ENCODE measurements around the gene RALGAPA1.

Gene RALGAPA1

GRCh38 chr14:35519986-35520385 is 289.1 kb downstream of the RALGAPA1 start:
- no peaks in the 10 kb centered on the region for H3K4me1 ChIP-seq (ENCODE audit: low read length)
- H3K9me2 ChIP-seq (replicated peaks; ENCODE audit: insufficient read depth, low read length) = no peaks in the 10 kb centered on the region
- no peak for DNase-seq
- no peaks in the 10 kb centered on the region for H3F3A ChIP-seq (ENCODE audit: insufficient read depth, low read length)
- H3K27me3 ChIP-seq (replicated peaks; ENCODE audit: insufficient read depth, low read length) = no peaks in the 10 kb centered on the region
- H4K20me1 ChIP-seq (ENCODE audit: insufficient read depth, low read length) = no peaks in the 10 kb centered on the region
- no peaks in the 10 kb centered on the region for H3K9me3 ChIP-seq (replicated peaks; ENCODE audit: insufficient read depth, low read length)
- no peak overlapping the region for H3K4me3 ChIP-seq (ENCODE audit: low read length)
- no peak overlapping the region for H3K27ac ChIP-seq (ENCODE audit: low read length)
- no peak overlapping the region for H3K9ac ChIP-seq (ENCODE audit: low read length)
- no peak overlapping the region for H3K4me2 ChIP-seq (ENCODE audit: low read depth, low read length)
- no peaks in the 10 kb centered on the region for H3K79me2 ChIP-seq (ENCODE audit: low read length)
- no peaks in the 10 kb centered on the region for H3K36me3 ChIP-seq (replicated peaks; ENCODE audit: insufficient read depth, low read length)
- H2AFZ ChIP-seq (ENCODE audit: low read length) = no peak overlapping the region
- no peak for TF ChIP-seq EZH2phosphoT487 (IDR thresholded peaks at IDR 0.05; ENCODE audit: low read length)

- no peak overlapping the region for H3K9ac ChIP-seq (ENCODE audit: low read length)
- H2AFZ ChIP-seq (ENCODE audit: low read length) = no peak overlapping the region
- TF ChIP-seq EZH2phosphoT487 (IDR thresholded peaks at IDR 0.05; ENCODE audit: low read length) (no peak), CTCF (IDR thresholded peaks at IDR 0.05; ENCODE audit: low read length) (no peak), EZH2 (optimal IDR thresholded peaks at IDR 0.05; ENCODE audit: low read depth, low read length) (no peak)
- no peaks in the 10 kb centered on the region for H3K4me1 ChIP-seq (ENCODE audit: low read length)
- H4K20me1 ChIP-seq (ENCODE audit: insufficient read depth, low read length) = no peaks in the 10 kb centered on the region
- DNase-seq = no peak
- no peaks in the 10 kb centered on the region for H3K36me3 ChIP-seq (replicated peaks; ENCODE audit: insufficient read depth, low read length)
- H3K4me3 ChIP-seq (ENCODE audit: low read length) = no peak overlapping the region
- no peaks in the 10 kb centered on the region for H3F3A ChIP-seq (ENCODE audit: insufficient read depth, low read length)
- H3K27me3 ChIP-seq (replicated peaks; ENCODE audit: insufficient read depth, low read length) = no peaks in the 10 kb centered on the region
- H3K9me3 ChIP-seq (replicated peaks; ENCODE audit: insufficient read depth, low read length) = no peaks in the 10 kb centered on the region
- no peaks in the 10 kb centered on the region for H3K79me2 ChIP-seq (ENCODE audit: low read length)
- H3K27ac ChIP-seq (ENCODE audit: low read length) = no peak overlapping the region
- H3K4me2 ChIP-seq (ENCODE audit: low read depth, low read length) = no peak overlapping the region
- H3K9me2 ChIP-seq (replicated peaks; ENCODE audit: insufficient read depth, low read length) = no peaks in the 10 kb centered on the region
Measured at GRCh38 chr14:35515916-35516315, 293.2 kb downstream of the RALGAPA1 start.

GRCh38 chr14:35512765-35513164 is 296.3 kb downstream of the RALGAPA1 start:
- H3K36me3 ChIP-seq (replicated peaks; ENCODE audit: insufficient read depth, low read length) = no peaks in the 10 kb centered on the region
- TF ChIP-seq CTCF (IDR thresholded peaks at IDR 0.05; ENCODE audit: low read length) (no peak), EZH2phosphoT487 (IDR thresholded peaks at IDR 0.05; ENCODE audit: low read length) (no peak), EZH2 (optimal IDR thresholded peaks at IDR 0.05; ENCODE audit: low read depth, low read length) (no peak)
- H3K27me3 ChIP-seq (replicated peaks; ENCODE audit: insufficient read depth, low read length) = no peaks in the 10 kb centered on the region
- H3K9me2 ChIP-seq (replicated peaks; ENCODE audit: insufficient read depth, low read length) = no peaks in the 10 kb centered on the region
- H3F3A ChIP-seq (ENCODE audit: insufficient read depth, low read length) = no peaks in the 10 kb centered on the region
- no peak overlapping the region for H3K9ac ChIP-seq (ENCODE audit: low read length)
- no peak overlapping the region for H3K4me3 ChIP-seq (ENCODE audit: low read length)
- H3K79me2 ChIP-seq (ENCODE audit: low read length) = no peaks in the 10 kb centered on the region
- H3K27ac ChIP-seq (ENCODE audit: low read length) = no peak overlapping the region
- H3K4me2 ChIP-seq (ENCODE audit: low read depth, low read length) = no peak overlapping the region
- no peak overlapping the region for H2AFZ ChIP-seq (ENCODE audit: low read length)
- no peaks in the 10 kb centered on the region for H3K9me3 ChIP-seq (replicated peaks; ENCODE audit: insufficient read depth, low read length)
- DNase-seq = no peak
- H4K20me1 ChIP-seq (ENCODE audit: insufficient read depth, low read length) = no peaks in the 10 kb centered on the region
- H3K4me1 ChIP-seq (ENCODE audit: low read length) = no peaks in the 10 kb centered on the region

GRCh38 chr14:35509846-35510245 is 299.2 kb downstream of the RALGAPA1 start:
- no peak for DNase-seq
- Histone ChIP-seq H3K27me3 (replicated peaks; ENCODE audit: insufficient read depth, low read length) (no peaks in the 10 kb centered on the region), H3K4me3 (ENCODE audit: low read length) (no peak overlapping the region), H3F3A (ENCODE audit: insufficient read depth, low read length) (no peaks in the 10 kb centered on the region), H3K36me3 (replicated peaks; ENCODE audit: insufficient read depth, low read length) (no peaks in the 10 kb centered on the region), H3K27ac (ENCODE audit: low read length) (no peak overlapping the region), H3K4me2 (ENCODE audit: low read depth, low read length) (no peak overlapping the region), H3K9ac (ENCODE audit: low read length) (no peak overlapping the region), H4K20me1 (ENCODE audit: insufficient read depth, low read length) (no peaks in the 10 kb centered on the region), H3K9me3 (replicated peaks; ENCODE audit: insufficient read depth, low read length) (no peaks in the 10 kb centered on the region), H3K79me2 (ENCODE audit: low read length) (no peaks in the 10 kb centered on the region), H2AFZ (ENCODE audit: low read length) (no peak overlapping the region), H3K4me1 (ENCODE audit: low read length) (no peaks in the 10 kb centered on the region), H3K9me2 (replicated peaks; ENCODE audit: insufficient read depth, low read length) (no peaks in the 10 kb centered on the region)
- no peak for TF ChIP-seq EZH2phosphoT487 (IDR thresholded peaks at IDR 0.05; ENCODE audit: low read length)
- no peak for TF ChIP-seq CTCF (IDR thresholded peaks at IDR 0.05; ENCODE audit: low read length)
- TF ChIP-seq EZH2 (optimal IDR thresholded peaks at IDR 0.05; ENCODE audit: low read depth, low read length) = no peak

Measured in MM.1S (cell line).